KMS-11 (cell line): ENCODE measurements around the gene ATIC.

Experiments
- H2AFZ ChIP-seq: fragments of 200-600 bp; sonication (generic); 2 replicates; pipeline ENCODE4 v1.6.1; 2016; ENCODE audit warnings: antibody characterized with exemption, mixed run types, low read depth
- H3K27ac ChIP-seq: fragments of 200-600 bp; sonication (generic); 2 replicates; pipeline ENCODE4 v1.6.1; 2016; ENCODE audit warnings: mild to moderate bottlenecking, mixed run types
- H3K27me3 ChIP-seq: fragments of 200-600 bp; sonication (generic); 2 replicates; pipeline ENCODE4 v1.6.1; 2017; ENCODE audit warnings: mild to moderate bottlenecking, low read depth, mixed run types, moderate library complexity; ENCODE audit not compliant: insufficient read depth
- H3K36me3 ChIP-seq: fragments of 200-600 bp; sonication (generic); 2 replicates; pipeline ENCODE4 v1.6.1; 2017; ENCODE audit warnings: mild to moderate bottlenecking, mixed run types; ENCODE audit not compliant: insufficient read depth
- H3K4me1 ChIP-seq: fragments of 200-600 bp; sonication (generic); 2 replicates; pipeline ENCODE4 v1.6.1; 2016; ENCODE audit warnings: mild to moderate bottlenecking, low read depth, mixed run types; ENCODE audit not compliant: poor library complexity, severe bottlenecking
- H3K4me2 ChIP-seq: fragments of 200-600 bp; sonication (generic); 2 replicates; pipeline ENCODE4 v1.7.0; 2016; ENCODE audit warnings: mild to moderate bottlenecking, mixed run types
- H3K4me3 ChIP-seq: fragments of 200-600 bp; sonication (generic); IDR thresholded peaks from 2 replicates; pipeline ENCODE4 v1.6.1; 2017; ENCODE audit warnings: low read depth, low read length, mixed read lengths; ENCODE audit not compliant: insufficient read depth
- H3K79me2 ChIP-seq: fragments of 200-600 bp; sonication (generic); 2 replicates; pipeline ENCODE4 v1.6.1; 2016; ENCODE audit warnings: low read depth, mixed run types; ENCODE audit not compliant: insufficient read depth
- H3K9ac ChIP-seq: fragments of 200-600 bp; sonication (generic); 2 replicates; pipeline ENCODE4 v1.6.1; 2016; ENCODE audit warnings: mild to moderate bottlenecking, mixed run types
- H4K20me1 ChIP-seq: fragments of 200-600 bp; sonication (generic); 2 replicates; pipeline ENCODE4 v1.6.1; 2016; ENCODE audit warnings: mild to moderate bottlenecking, mixed run types; ENCODE audit not compliant: insufficient read depth
- TF ChIP-seq, protein P1 (sequence below): fragments of 200-600 bp; sonication (generic); conservative IDR thresholded peaks from 2 replicates; pipeline ENCODE4 v1.6.1; 2017; ENCODE audit warnings: low read depth, mild to moderate bottlenecking, antibody characterized with exemption, low read length, moderate library complexity, mixed read lengths

ATIC gene

GRCh38 chr2:215315301-215315700 is 3.4 kb downstream of the ATIC start:
- peaks cover 19% of the 10 kb centered on the region; the same call in 1 of the 2 replicates for H3K36me3 ChIP-seq
- H4K20me1 ChIP-seq: no peaks in the 10 kb centered on the region
- no peak overlapping the region for H3K4me2 ChIP-seq

DNA sequence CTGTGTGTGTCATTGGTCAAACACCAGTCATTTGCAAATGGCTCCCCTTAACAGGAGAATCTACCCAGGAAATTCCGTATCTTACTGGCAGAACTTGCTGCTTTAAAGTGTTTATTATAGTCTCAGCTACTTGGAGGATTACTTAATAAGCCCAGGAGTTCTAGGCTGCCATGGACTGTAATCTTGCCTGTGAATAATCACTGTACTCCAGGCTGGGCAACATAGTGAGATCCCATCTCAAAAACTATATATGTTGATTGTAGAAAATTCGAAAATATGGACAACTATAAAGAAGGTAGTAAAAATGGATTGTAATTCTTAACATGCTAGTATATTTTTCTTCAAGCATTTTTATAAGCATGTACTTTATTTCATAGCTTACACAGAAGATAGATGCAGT is 4.5 kb downstream of the ATIC start:
- Histone ChIP-seq H2AFZ (no peak overlapping the region), H4K20me1 (no peaks in the 10 kb centered on the region), H3K36me3 (peaks cover 19% of the 10 kb centered on the region; the same call in 1 of the 2 replicates), H3K27ac (no peak overlapping the region), H3K79me2 (peaks cover 68% of the 10 kb centered on the region), H3K4me3 (no peak overlapping the region), H3K4me1 (peaks cover 24% of the 10 kb centered on the region), H3K4me2 (no peak overlapping the region), H3K27me3 (no peaks in the 10 kb centered on the region), H3K9ac (no peak overlapping the region)
- TF ChIP-seq, protein P1, sequence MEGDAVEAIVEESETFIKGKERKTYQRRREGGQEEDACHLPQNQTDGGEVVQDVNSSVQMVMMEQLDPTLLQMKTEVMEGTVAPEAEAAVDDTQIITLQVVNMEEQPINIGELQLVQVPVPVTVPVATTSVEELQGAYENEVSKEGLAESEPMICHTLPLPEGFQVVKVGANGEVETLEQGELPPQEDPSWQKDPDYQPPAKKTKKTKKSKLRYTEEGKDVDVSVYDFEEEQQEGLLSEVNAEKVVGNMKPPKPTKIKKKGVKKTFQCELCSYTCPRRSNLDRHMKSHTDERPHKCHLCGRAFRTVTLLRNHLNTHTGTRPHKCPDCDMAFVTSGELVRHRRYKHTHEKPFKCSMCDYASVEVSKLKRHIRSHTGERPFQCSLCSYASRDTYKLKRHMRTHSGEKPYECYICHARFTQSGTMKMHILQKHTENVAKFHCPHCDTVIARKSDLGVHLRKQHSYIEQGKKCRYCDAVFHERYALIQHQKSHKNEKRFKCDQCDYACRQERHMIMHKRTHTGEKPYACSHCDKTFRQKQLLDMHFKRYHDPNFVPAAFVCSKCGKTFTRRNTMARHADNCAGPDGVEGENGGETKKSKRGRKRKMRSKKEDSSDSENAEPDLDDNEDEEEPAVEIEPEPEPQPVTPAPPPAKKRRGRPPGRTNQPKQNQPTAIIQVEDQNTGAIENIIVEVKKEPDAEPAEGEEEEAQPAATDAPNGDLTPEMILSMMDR: no peak

More at GRCh38 chr2:215315301-215315700, 3.4 kb downstream of the ATIC start:
- no peak overlapping the region for H3K4me3 ChIP-seq
- no peak overlapping the region for H3K9ac ChIP-seq
- H2AFZ ChIP-seq: no peak overlapping the region
- peaks cover 24% of the 10 kb centered on the region for H3K4me1 ChIP-seq
- H3K27ac ChIP-seq: no peak overlapping the region
- TF ChIP-seq, protein P1: no peak
- peaks cover 60% of the 10 kb centered on the region for H3K79me2 ChIP-seq
- no peaks in the 10 kb centered on the region for H3K27me3 ChIP-seq

DNA sequence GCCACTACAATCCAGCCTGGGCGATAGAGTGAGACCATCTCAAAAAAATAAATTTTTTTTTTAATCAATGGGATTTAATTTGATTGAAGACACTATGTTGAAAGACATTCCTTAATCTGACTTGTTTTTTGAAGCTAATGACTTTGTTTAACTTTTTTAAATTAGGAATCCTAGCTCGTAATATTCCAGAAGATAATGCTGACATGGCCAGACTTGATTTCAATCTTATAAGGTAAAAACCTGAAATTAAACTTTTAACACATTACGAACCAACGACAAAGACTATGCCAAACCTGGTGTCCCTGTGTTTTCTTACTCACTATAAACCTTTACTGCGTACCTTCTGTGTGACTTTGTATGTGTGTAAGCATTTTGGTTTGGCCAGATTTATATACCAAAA is 7.6 kb downstream of the ATIC start:
- TF ChIP-seq, protein P1: no peak
- H3K27ac ChIP-seq: no peak overlapping the region
- H3K79me2 ChIP-seq: peaks cover 71% of the 10 kb centered on the region
- H3K4me2 ChIP-seq: no peak overlapping the region
- no peak overlapping the region for H3K4me3 ChIP-seq
- H3K27me3 ChIP-seq: no peaks in the 10 kb centered on the region
- no peak overlapping the region for H2AFZ ChIP-seq
- H3K9ac ChIP-seq: no peak overlapping the region
- H3K36me3 ChIP-seq: peaks cover 19% of the 10 kb centered on the region; the same call in 1 of the 2 replicates
- peaks cover 3% of the 10 kb centered on the region; the same call in 1 of the 2 replicates for H4K20me1 ChIP-seq
- peaks cover 12% of the 10 kb centered on the region for H3K4me1 ChIP-seq

GRCh38 chr2:215320102-215320501 is 8.2 kb downstream of the ATIC start:
- Histone ChIP-seq H3K4me1 (peaks cover 12% of the 10 kb centered on the region), H3K27me3 (no peaks in the 10 kb centered on the region), H3K4me2 (no peak overlapping the region), H3K4me3 (no peak overlapping the region), H2AFZ (no peak overlapping the region), H4K20me1 (peaks cover 3% of the 10 kb centered on the region; the same call in 1 of the 2 replicates), H3K27ac (no peak overlapping the region), H3K79me2 (peaks cover 71% of the 10 kb centered on the region), H3K36me3 (peaks cover 22% of the 10 kb centered on the region; the same call in 1 of the 2 replicates), H3K9ac (no peak overlapping the region)
- TF ChIP-seq, protein P1: no peak
